WI38 (cell line): Measurements from ENCODE around the gene EMC1.
"Not testable (repeated sequence)": the region's sequence is repeated elsewhere in the genome, so short reads cannot be mapped to it uniquely, and the experiment has no call there.

Experiments
- H3K4me3 ChIP-seq: 2 replicates; pipeline ENCODE4 v1.5.1; 2011; ENCODE audit warnings: low read depth, mild to moderate bottlenecking, control low read depth, low read length
- TF ChIP-seq, protein P1 (sequence below): IDR thresholded peaks from 2 replicates; pipeline ENCODE4 v1.5.1; 2012; ENCODE audit warnings: low read depth, mild to moderate bottlenecking, control low read depth, low read length

Gene EMC1

DNA sequence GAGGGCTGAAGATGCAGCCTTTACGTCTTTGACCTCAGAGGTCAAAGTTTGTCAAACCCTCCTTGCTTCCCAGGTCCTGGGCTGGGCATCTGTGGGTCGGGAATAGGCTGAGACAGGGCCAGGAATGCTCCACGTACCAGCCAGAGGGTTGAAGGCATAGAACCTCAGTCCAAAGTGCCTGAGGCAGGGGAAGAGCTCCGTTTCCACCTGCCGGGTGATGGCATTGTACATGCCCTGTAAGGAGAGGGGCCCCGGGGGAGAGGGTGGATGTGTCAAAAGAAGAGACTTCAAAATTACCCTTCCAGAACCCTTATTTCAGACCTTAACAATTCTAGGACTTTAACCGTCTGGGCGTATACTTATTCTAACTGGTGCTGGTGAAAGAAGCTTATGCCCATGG, 33.6 kb upstream of the EMC1 start:
- no peak overlapping the region for H3K4me3 ChIP-seq
- TF ChIP-seq, protein P1, sequence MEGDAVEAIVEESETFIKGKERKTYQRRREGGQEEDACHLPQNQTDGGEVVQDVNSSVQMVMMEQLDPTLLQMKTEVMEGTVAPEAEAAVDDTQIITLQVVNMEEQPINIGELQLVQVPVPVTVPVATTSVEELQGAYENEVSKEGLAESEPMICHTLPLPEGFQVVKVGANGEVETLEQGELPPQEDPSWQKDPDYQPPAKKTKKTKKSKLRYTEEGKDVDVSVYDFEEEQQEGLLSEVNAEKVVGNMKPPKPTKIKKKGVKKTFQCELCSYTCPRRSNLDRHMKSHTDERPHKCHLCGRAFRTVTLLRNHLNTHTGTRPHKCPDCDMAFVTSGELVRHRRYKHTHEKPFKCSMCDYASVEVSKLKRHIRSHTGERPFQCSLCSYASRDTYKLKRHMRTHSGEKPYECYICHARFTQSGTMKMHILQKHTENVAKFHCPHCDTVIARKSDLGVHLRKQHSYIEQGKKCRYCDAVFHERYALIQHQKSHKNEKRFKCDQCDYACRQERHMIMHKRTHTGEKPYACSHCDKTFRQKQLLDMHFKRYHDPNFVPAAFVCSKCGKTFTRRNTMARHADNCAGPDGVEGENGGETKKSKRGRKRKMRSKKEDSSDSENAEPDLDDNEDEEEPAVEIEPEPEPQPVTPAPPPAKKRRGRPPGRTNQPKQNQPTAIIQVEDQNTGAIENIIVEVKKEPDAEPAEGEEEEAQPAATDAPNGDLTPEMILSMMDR, result no peak

DNA sequence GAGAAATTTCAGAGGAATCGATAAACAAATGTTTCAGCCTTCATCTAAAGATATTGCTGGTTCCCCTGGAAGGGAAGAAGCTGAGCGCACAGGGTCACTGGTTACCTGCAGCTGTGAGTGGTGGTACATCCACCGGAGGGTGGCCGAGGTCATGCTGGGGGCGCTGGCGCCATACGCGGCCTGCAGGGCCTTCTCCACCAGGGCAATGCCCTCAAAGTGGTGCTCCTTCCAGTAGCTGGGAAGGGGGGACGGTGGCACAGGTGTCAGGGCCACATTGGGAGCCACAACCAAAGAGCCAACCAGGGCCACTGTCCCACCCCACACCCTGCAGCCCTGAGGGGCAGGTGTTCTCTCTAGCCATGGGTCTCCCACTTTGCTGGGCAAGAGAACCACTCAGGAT, 32.6 kb upstream of the EMC1 start:
- no peak overlapping the region for H3K4me3 ChIP-seq
- TF ChIP-seq, protein P1, result no peak

DNA sequence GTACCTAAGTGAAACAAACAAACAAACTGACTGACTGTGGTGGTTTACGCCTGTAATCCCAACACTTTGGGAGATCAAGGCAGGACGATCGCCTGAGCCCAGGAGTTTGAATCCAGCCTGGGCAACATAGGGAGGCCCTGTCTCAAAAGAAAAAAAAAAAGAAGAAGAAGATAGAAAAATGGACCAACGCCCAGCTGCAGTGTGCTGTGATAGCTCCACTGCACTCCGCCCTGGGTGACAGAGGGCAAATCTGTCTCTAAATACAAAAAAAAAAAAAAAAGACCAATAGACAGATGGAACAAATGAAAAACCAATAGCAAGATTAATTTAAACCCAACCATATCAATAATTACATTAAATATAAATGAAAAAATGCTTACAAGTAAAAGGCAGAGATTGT, 23.3 kb upstream of the EMC1 start:
- H3K4me3 ChIP-seq, result no peak overlapping the region
- TF ChIP-seq, protein P1, result no peak

DNA sequence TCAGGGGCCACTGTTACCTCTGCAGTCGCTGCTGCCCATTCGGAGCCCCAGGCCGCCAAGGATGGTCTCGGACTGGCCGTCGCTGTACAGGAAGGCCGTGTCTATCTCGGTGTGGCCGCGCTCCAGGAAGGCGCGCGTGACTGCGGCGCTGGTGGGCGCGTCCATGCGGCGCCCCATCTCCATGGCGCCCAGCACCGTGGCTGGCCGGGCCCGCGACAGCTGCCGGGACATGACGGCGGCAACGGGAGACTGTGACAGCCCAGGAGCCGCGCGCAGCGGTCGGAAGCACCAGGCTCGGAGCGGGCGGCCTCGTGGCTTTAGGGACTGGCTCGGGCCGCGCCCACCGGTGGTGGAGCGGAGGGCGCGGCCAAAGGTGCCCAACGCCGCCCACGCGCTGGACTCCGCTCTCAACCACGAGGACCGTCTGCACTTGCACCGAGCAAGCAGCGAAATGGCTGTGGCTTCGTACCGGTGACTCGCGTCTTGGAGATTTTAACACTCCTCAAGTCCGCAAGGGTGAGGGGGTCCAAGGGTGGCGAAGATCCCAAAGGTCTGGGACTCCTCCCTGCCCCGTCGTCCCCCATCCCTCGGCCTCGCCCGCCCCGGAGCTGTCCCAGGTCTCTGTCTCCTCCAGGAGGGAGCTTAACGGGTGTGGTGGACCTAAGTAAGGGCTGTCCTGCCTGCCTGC, 22.7 kb upstream of the EMC1 start:
- not testable (repeated sequence) for H3K4me3 ChIP-seq

DNA sequence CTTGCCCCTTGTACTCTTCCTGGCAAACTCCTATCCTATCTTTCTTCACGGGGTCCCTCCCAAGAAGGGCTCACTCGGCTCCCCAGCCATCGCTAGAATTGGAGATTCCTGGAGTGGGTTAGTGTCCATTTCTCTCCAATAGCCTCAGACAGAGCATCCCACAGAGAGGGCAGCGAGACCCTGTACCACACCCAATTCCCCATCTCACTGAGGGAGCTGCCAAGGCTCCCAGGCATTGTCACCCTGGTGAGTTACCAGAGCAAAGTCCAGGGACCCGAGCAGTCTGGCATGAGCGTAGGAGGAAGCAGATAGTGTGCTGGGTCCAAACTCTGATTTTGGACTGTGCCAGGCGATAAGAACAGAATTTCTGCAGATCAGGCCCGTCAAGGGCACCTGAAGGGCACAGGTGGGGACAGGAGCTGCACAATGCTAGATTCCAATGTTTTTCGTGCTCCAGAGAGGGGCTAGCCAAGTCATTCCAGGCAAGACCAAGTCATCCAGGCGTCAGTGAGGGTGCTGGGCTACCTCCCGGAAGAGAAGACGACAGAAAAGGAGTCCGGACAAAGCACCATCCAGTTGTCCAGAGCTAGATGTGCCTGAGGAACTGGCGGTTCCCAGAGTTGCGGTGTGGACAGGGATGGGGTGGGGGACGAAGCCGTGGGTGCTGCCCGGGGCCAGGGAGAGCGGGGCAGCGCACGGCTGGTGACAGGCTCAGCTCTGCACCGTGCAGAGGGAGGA, 22.0 kb upstream of the EMC1 start:
- no peak overlapping the region for H3K4me3 ChIP-seq
- TF ChIP-seq, protein P1, result no peak

DNA sequence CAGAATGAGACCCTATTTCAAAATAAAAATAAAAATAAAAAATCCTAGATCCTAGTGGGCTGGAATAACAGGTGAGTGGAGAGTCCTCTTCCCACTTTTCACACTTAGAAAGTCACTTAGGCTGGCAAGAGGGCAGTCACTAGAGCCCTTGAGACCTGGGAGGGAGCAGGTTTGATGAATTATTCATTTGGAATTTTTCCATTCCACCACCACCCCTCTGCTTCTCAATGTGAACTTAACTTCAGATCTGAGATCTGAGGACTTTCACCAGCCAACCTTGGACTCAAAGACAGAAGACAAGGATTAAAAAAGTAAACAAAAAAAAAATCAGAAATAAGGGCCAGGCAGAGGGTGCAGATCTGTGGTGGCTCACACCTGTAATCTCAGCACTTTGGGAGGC, 20.7 kb upstream of the EMC1 start:
- no peak overlapping the region for H3K4me3 ChIP-seq
- TF ChIP-seq, protein P1, result no peak

DNA sequence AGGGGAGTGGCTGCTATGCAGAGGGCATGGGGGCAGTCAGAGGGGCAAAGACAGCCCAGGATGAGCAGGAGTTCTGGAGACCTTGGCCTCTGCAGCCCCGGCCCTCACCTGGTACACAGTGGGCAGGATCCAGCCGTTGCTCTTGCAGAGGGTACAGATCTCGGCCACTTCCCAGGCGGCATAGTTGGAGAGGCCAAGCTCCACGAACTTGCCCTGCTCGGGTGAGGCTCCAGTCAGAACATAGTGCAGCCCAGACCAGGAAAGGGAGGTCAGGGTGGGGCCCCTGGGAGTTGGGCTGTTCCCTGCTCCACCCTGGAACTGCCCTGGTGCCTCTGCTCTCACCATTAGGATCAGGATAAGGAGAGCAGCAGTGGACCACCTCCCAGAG, 19.0 kb upstream of the EMC1 start:
- H3K4me3 ChIP-seq, result not testable (repeated sequence)

DNA sequence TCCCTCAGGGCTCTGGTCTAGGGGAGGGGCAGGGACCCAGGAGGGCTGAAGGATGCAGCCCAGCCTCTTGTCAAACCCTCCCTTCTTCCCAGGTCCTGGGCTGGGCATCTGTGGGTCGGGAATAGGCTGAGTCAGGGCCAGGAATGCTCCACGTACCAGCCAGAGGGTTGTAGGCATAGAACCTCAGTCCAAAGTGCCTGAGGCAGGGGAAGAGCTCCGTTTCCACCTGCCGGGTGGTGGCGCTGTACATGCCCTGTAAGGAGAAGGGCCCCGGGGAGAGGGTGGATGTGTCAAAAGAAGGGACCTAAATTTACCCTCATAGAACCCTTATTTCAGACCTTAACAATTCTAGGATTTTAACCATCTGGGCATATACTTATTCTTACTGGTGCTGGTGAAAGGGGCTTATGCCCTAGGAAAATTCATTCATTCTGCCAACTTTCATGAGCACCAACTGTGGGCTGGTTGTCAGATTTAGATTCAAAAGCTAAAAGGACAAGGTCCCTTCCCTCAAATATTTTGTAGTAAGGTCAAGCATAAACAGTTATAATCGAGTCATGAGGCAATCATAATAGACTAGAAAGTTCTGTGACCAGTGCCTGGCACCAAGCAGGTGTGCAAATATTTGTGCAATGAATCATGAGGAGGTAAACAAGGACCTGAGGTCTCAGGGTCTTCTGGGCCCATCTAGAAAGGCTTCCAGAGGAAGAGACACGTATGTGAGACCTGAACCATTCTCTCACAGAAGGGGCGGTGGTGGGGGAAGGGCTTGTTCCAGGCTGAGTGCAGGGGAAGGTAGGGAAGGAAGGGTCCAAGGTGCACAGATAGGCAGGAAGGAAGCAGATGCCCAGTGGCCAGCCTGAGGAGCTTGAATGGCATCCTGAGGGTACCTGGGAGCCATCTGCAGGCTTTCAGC, 18.4 kb upstream of the EMC1 start:
- not testable (repeated sequence) for H3K4me3 ChIP-seq
